ENCODE data around the gene SMYD1.

SMYD1 gene

DNA sequence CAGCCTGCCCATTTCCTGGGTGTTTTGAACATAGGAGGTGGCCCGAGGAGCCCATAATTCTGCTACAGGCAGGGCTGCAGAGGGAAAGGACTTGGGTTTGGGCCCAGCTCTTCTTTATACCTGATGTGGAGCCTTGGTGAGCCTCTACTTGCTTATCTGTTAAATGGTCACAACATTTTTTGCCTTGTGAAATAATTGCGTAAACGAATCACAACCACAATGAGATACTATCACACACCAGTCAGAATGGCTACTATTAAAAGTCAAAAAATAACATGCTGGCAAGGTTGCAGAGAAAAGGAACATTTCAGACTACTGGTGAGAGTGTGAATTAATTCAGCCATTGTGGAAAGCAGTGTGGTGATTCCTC, 64.4 kb downstream of the SMYD1 start:
- no peak overlapping the region for H3K27ac ChIP-seq
- TF ChIP-seq, protein P1, sequence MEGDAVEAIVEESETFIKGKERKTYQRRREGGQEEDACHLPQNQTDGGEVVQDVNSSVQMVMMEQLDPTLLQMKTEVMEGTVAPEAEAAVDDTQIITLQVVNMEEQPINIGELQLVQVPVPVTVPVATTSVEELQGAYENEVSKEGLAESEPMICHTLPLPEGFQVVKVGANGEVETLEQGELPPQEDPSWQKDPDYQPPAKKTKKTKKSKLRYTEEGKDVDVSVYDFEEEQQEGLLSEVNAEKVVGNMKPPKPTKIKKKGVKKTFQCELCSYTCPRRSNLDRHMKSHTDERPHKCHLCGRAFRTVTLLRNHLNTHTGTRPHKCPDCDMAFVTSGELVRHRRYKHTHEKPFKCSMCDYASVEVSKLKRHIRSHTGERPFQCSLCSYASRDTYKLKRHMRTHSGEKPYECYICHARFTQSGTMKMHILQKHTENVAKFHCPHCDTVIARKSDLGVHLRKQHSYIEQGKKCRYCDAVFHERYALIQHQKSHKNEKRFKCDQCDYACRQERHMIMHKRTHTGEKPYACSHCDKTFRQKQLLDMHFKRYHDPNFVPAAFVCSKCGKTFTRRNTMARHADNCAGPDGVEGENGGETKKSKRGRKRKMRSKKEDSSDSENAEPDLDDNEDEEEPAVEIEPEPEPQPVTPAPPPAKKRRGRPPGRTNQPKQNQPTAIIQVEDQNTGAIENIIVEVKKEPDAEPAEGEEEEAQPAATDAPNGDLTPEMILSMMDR (conservative IDR thresholded peaks at IDR 0.05): no peak
- no peak for TF ChIP-seq ZFX (IDR thresholded peaks at IDR 0.05)

DNA sequence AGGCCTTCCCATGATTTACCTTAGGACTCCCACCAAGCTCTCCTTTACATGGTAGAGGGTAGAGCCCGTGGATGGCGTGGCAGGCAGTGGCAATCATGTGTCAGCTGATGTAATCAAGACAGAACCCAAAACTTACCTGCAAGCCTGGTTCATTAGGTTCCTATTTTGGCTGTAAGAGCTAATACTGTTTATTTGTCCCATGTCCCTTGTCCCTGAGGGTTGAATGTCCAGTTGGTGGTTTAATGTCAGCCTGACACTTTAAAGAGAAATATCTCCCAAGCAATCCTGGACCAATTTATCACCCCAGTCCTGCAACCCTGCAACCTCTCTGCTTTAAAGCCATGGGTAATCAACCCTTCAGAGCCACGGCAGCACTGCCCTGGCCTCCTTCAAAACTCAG, 66.2 kb downstream of the SMYD1 start:
- no peak for TF ChIP-seq ZFX (IDR thresholded peaks at IDR 0.05)
- TF ChIP-seq, protein P1 (conservative IDR thresholded peaks at IDR 0.05): no peak
- no peak overlapping the region for H3K27ac ChIP-seq

DNA sequence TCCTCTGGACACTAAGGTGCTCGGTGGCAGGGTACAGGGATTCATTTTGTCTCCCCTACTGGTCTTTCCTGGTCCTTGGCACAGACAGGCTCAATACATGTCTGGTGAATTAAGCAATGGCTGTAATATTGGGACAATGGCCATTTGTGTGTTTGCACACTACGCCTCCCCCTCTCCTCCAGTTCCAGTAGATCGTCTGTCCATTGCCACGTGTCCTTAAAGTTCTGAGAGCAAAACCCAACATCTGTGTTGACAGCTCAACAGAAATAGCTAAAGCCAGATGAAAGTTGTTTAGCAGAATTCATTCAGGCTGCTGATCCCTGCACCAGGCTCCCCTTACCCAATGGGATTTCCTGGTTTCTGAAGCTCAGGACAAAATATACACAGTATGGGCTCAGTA, 69.2 kb downstream of the SMYD1 start:
- TF ChIP-seq ZFX (IDR thresholded peaks at IDR 0.05): no peak
- TF ChIP-seq, protein P1 (conservative IDR thresholded peaks at IDR 0.05): no peak
- H3K27ac ChIP-seq: no peak overlapping the region

DNA sequence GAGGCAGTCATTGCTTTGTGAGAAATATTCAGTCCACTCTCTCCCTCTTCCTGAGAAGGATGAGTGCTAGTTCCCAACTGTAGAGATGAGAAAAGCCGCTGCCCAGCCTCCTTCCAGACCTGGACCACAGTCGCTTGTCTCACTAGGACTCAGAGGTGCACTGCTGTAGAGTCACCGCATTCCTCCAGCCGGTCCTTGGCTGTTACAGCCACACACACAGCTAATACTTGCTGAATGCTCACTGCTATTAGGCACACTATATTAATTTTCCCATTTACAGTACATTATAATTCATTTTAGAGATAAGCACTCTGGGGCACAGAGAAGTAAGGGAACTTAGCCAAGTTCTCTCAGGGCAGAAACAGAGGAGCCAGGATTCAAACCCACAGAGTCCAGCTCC, 70.2 kb downstream of the SMYD1 start:
- no peak overlapping the region for H3K27ac ChIP-seq
- no peak for TF ChIP-seq ZFX (IDR thresholded peaks at IDR 0.05)
- TF ChIP-seq, protein P1 (conservative IDR thresholded peaks at IDR 0.05): no peak

DNA sequence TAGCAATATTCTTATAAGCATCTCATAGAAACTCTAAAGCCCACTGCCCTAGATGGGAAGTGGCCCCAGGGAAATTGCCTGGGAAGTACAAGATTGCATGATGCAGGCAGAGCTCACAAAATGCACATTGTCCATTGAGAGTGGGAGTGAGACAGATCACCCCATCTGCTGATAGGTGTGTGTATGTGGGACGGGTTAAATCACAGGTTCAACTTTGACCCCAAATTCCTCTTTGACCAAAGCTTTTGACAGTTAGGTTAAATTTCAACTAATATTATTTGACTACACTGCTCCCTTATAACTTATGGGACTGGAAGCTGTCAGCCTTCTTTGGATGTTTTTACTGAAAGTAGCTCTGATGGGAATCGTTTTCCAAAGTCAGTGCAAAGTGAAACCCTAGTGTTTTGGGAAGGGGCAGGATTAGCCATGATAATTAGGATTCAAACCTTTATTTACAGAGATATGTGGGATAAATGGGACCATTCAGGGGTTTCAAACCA, 71.6 kb downstream of the SMYD1 start:
- TF ChIP-seq, protein P1 (conservative IDR thresholded peaks at IDR 0.05): no peak
- no peak for TF ChIP-seq ZFX (IDR thresholded peaks at IDR 0.05)
- no peak overlapping the region for H3K27ac ChIP-seq

DNA sequence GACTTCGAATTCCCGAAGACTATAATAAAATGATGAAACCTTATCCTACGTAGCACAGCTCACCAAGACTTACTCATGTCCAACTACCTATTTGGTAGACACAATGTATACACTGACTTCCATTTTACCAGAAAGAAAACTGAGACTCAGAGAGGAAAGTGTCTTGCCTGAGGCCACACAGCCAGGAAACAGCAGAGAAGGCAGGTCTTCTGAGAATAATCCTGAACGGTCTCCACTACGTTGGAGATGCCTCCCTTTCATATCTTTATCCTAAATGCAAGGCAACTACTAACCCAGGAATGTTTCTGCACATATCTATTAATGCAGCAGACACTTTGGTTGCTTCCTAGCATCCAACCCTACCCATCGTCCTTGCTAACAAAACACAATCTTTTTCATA, 72.2 kb downstream of the SMYD1 start:
- TF ChIP-seq ZFX (IDR thresholded peaks at IDR 0.05): no peak
- TF ChIP-seq, protein P1 (conservative IDR thresholded peaks at IDR 0.05): no peak
- H3K27ac ChIP-seq: no peak overlapping the region

DNA sequence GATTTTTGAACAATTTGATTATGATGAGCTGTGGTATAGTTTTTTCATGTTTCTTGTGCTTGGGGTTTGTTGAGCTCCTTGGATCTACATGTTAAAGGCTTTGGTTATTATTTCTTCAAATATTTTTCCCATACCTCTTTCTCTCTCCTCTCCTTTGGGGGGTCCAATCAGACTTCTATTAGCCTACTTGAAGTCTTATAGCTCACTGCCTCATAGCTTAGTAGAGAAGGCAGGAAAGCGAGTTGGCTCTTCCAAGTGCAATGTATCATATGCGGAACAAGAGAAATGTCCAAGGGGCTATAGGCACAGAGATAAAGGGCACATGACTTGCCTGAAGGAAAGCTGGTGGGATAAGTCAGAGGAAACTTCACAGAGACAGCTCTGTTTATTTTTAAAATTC, 74.3 kb downstream of the SMYD1 start:
- TF ChIP-seq, protein P1 (conservative IDR thresholded peaks at IDR 0.05): no peak
- no peak for TF ChIP-seq ZFX (IDR thresholded peaks at IDR 0.05)
- H3K27ac ChIP-seq: no peak overlapping the region
